ENCODE data around the gene SPOCK1.

DNA sequence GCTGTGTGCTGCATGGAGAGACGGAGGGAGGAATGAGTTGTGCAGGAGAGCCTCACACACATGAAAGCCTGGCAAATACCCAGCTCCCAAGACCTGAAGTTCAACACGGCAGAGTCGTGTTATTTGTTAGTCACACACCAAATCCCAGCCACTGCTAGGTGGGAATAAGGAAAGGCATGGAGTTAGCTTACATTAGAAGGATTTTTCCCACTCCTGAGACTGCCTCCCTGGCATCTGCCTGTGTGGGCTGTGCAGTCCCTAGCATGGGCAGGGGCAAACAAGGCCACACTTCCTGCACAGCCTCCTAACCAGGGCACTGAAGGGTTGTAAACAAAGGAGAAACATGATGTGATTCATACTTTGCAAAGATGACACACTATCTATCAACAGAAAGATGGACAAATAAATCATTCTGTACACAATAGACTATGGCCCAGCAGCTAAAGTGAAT lies 306.8 kb downstream of the SPOCK1 start:
- TF ChIP-seq, protein P1, sequence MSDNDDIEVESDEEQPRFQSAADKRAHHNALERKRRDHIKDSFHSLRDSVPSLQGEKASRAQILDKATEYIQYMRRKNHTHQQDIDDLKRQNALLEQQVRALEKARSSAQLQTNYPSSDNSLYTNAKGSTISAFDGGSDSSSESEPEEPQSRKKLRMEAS (IDR thresholded peaks at IDR 0.05), result no peak
- TF ChIP-seq YY1 (IDR thresholded peaks at IDR 0.05) (no peak), RAD21 (IDR thresholded peaks at IDR 0.05) (no peak), SP1 (IDR thresholded peaks at IDR 0.05) (no peak), TAF1 (conservative IDR thresholded peaks at IDR 0.05) (no peak)
- TF ChIP-seq, protein P2, sequence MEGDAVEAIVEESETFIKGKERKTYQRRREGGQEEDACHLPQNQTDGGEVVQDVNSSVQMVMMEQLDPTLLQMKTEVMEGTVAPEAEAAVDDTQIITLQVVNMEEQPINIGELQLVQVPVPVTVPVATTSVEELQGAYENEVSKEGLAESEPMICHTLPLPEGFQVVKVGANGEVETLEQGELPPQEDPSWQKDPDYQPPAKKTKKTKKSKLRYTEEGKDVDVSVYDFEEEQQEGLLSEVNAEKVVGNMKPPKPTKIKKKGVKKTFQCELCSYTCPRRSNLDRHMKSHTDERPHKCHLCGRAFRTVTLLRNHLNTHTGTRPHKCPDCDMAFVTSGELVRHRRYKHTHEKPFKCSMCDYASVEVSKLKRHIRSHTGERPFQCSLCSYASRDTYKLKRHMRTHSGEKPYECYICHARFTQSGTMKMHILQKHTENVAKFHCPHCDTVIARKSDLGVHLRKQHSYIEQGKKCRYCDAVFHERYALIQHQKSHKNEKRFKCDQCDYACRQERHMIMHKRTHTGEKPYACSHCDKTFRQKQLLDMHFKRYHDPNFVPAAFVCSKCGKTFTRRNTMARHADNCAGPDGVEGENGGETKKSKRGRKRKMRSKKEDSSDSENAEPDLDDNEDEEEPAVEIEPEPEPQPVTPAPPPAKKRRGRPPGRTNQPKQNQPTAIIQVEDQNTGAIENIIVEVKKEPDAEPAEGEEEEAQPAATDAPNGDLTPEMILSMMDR (IDR thresholded peaks at IDR 0.05; ENCODE audit: low read depth, low read length, missing input control), result no peak
- TF ChIP-seq, protein P3, sequence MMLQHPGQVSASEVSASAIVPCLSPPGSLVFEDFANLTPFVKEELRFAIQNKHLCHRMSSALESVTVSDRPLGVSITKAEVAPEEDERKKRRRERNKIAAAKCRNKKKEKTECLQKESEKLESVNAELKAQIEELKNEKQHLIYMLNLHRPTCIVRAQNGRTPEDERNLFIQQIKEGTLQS (IDR thresholded peaks at IDR 0.05), result no peak
